HepG2 (cell line): ENCODE data around the gene TULP4.

ENCODE experiments used
- AFF4 ChIP-seq: sonication (generic); formaldehyde crosslinking; IDR thresholded peaks from 2 replicates; pipeline ENCODE4 v1.4.0; 2020; ENCODE audit warnings: missing genetic modification reagents
- ATF3 ChIP-seq: sonication (generic); formaldehyde crosslinking; IDR thresholded peaks from 2 replicates; pipeline ENCODE4 v1.4.0; 2020; ENCODE audit warnings: missing genetic modification reagents
- ATRX ChIP-seq: sonication (generic); formaldehyde crosslinking; IDR thresholded peaks from 2 replicates; pipeline ENCODE4 v1.4.0; 2020; ENCODE audit warnings: missing genetic modification reagents, borderline replicate concordance
- CAMTA2 ChIP-seq: sonication (generic); formaldehyde crosslinking; IDR thresholded peaks from 2 replicates; pipeline ENCODE4 v1.4.0; 2020; ENCODE audit warnings: mild to moderate bottlenecking, missing genetic modification reagents, borderline replicate concordance
- CTCF ChIP-seq: sonication (generic); formaldehyde crosslinking; IDR thresholded peaks from 2 replicates; pipeline ENCODE4 v1.5.0; 2020; ENCODE audit warnings: mild to moderate bottlenecking, missing genetic modification reagents, moderate library complexity
- EP300 ChIP-seq, 3 experiments: sonication (generic) in 1 of 3; formaldehyde crosslinking in 1 of 3; IDR thresholded peaks; 2 replicates each; pipeline versions ENCODE4 v1.5.1 to v1.6.1; 2011 to 2020; ENCODE audit warnings: low read depth in 2 of 3, low read length in 2 of 3, borderline replicate concordance in 1 of 3, improper control_type of control experiment in 1 of 3, mild to moderate bottlenecking in 1 of 3, missing genetic modification reagents in 1 of 3, moderate library complexity in 1 of 3
- EZH2 ChIP-seq: conservative IDR thresholded peaks from 2 replicates; pipeline ENCODE4 v1.6.1; 2012; ENCODE audit warnings: mild to moderate bottlenecking, low read depth, low read length, moderate library complexity
- MYC ChIP-seq: sonication (generic); formaldehyde crosslinking; IDR thresholded peaks from 2 replicates; pipeline ENCODE4 v1.9.0; 2021; ENCODE audit warnings: missing genetic modification reagents, borderline replicate concordance
- NFKBIZ ChIP-seq: IDR thresholded peaks from 2 replicates; pipeline ENCODE4 v1.6.1; 2018; ENCODE audit warnings: missing genetic modification reagents, missing compliant biosample characterization
- ZNF367 ChIP-seq: sonication (generic); formaldehyde crosslinking; IDR thresholded peaks from 2 replicates; pipeline ENCODE4 v1.4.0; 2020; ENCODE audit warnings: missing genetic modification reagents, borderline replicate concordance

GRCh38 chr6:158442306-158442705 is 130.0 kb downstream of the TULP4 start:
- no peak for TF ChIP-seq MYC (CRISPR knock-in tag)
- no peak for TF ChIP-seq ATRX (CRISPR knock-in tag)
- TF ChIP-seq EP300 (IDR thresholded peaks at IDR 0.05; ENCODE audit: low read depth in 2 of 2, low read length in 2 of 2): no peak
- no peak for TF ChIP-seq EP300 (CRISPR knock-in tag; IDR thresholded peaks at IDR 0.05; ENCODE audit: borderline replicate concordance)
- no peak for TF ChIP-seq EZH2
- no peak for TF ChIP-seq ZNF367 (CRISPR knock-in tag)
- TF ChIP-seq ATF3: no peak
- TF ChIP-seq CTCF (CRISPR knock-in tag): no peak
- TF ChIP-seq AFF4 (CRISPR knock-in tag): no peak
- no peak for TF ChIP-seq NFKBIZ
- TF ChIP-seq CAMTA2 (CRISPR knock-in tag): no peak
